Measurements from ENCODE around the gene GRM1.

GRCh38 chr6:146209942-146210341 lies 181.1 kb downstream of the GRM1 start:
- TF ChIP-seq CTCF (conservative IDR thresholded peaks at IDR 0.05 in 1 of 2, IDR thresholded peaks at IDR 0.05 in 1 of 2; ENCODE audit: extremely low read depth in 1 of 2, insufficient read depth in 1 of 2, low read depth in 1 of 2, low read length in 2 of 2) (no peak), EZH2 (IDR thresholded peaks at IDR 0.05; ENCODE audit: borderline replicate concordance, low read length) (no peak)
